ENCODE data around the gene NAA16. TPM values are rescaled to one million over a fixed set of nuclear protein-coding genes. Genes with fewer than 3 reads are reported as not detected.

NAA16 gene
- total RNA-seq, 3 donors from 2014 or later, result 16.2 to 33.1 (median 22.0) TPM

- no peaks in the 10 kb centered on the region for H3K9me3 ChIP-seq
Observed at GRCh38 chr13:41407380-41407779, 96.3 kb downstream of the NAA16 start.

GRCh38 chr13:41408121-41408520 is 97.1 kb downstream of the NAA16 start:
- no peak overlapping the region for H3K27ac ChIP-seq
- H3K27me3 ChIP-seq, result no peaks in the 10 kb centered on the region
- no peaks in the 10 kb centered on the region for H3K4me1 ChIP-seq
- no peak for DNase-seq (ENCODE audit: low spot score in 2 of 2)
- H3K36me3 ChIP-seq, result no peaks in the 10 kb centered on the region
- H3K9me3 ChIP-seq, result no peaks in the 10 kb centered on the region
- TF ChIP-seq POLR2A (IDR thresholded peaks at IDR 0.05) (no peak), POLR2AphosphoS5 (IDR thresholded peaks at IDR 0.05) (no peak), CTCF (IDR thresholded peaks at IDR 0.05) (no peak)
- no peak overlapping the region for H3K4me3 ChIP-seq
- intact Hi-C loops (cut with DNase I; ENCODE audit: low total_unique reads), result no loop called here

More at GRCh38 chr13:41407380-41407779, 96.3 kb downstream of the NAA16 start:
- no peak overlapping the region for H3K4me3 ChIP-seq
- H3K27me3 ChIP-seq, result no peaks in the 10 kb centered on the region
- intact Hi-C loops (cut with DNase I; ENCODE audit: low total_unique reads), result no loop called here
- H3K27ac ChIP-seq, result no peak overlapping the region
- H3K4me1 ChIP-seq, result no peaks in the 10 kb centered on the region
- H3K36me3 ChIP-seq, result no peaks in the 10 kb centered on the region
- DNase-seq (ENCODE audit: low spot score in 2 of 2), result no peak
- TF ChIP-seq POLR2A (IDR thresholded peaks at IDR 0.05) (no peak), CTCF (IDR thresholded peaks at IDR 0.05) (no peak), POLR2AphosphoS5 (IDR thresholded peaks at IDR 0.05) (no peak)

- H3K27ac ChIP-seq, result no peak overlapping the region
- H3K36me3 ChIP-seq, result no peaks in the 10 kb centered on the region
- H3K27me3 ChIP-seq, result no peaks in the 10 kb centered on the region
- no peak overlapping the region for H3K4me3 ChIP-seq
- H3K9me3 ChIP-seq, result no peaks in the 10 kb centered on the region
- no peaks in the 10 kb centered on the region for H3K4me1 ChIP-seq
- no peak for DNase-seq (ENCODE audit: low spot score in 2 of 2)
- TF ChIP-seq POLR2A (IDR thresholded peaks at IDR 0.05), result no peak
- no peak for TF ChIP-seq CTCF (IDR thresholded peaks at IDR 0.05)
- TF ChIP-seq POLR2AphosphoS5 (IDR thresholded peaks at IDR 0.05), result no peak
- intact Hi-C loops (cut with DNase I; ENCODE audit: low total_unique reads), result no loop called here
Observed at GRCh38 chr13:41408746-41409145, 97.7 kb downstream of the NAA16 start.

GRCh38 chr13:41409611-41410010 is 98.5 kb downstream of the NAA16 start:
- H3K27me3 ChIP-seq, result no peaks in the 10 kb centered on the region
- no peak overlapping the region for H3K27ac ChIP-seq
- no peak overlapping the region for H3K4me3 ChIP-seq
- no peaks in the 10 kb centered on the region for H3K4me1 ChIP-seq
- intact Hi-C loops (cut with DNase I; ENCODE audit: low total_unique reads), result no loop called here
- H3K36me3 ChIP-seq, result no peaks in the 10 kb centered on the region
- no peak for TF ChIP-seq CTCF (IDR thresholded peaks at IDR 0.05)
- H3K9me3 ChIP-seq, result no peaks in the 10 kb centered on the region
- no peak for DNase-seq (ENCODE audit: low spot score in 2 of 2)

- Histone ChIP-seq H3K4me3 (no peak overlapping the region), H3K9me3 (no peaks in the 10 kb centered on the region), H3K36me3 (no peaks in the 10 kb centered on the region), H3K27ac (no peak overlapping the region), H3K4me1 (no peaks in the 10 kb centered on the region), H3K27me3 (no peaks in the 10 kb centered on the region)
- TF ChIP-seq POLR2A (IDR thresholded peaks at IDR 0.05), result no peak
- TF ChIP-seq POLR2AphosphoS5 (IDR thresholded peaks at IDR 0.05), result no peak
- TF ChIP-seq CTCF (IDR thresholded peaks at IDR 0.05), result no peak
- DNase-seq (ENCODE audit: low spot score in 2 of 2), result no peak
- intact Hi-C loops (cut with DNase I; ENCODE audit: low total_unique reads), result no loop called here
Observed at GRCh38 chr13:41411060-41411459, 100.0 kb downstream of the NAA16 start.

Measured in breast epithelium (tissue), 4 donors.